ENCODE results near the gene GLYATL1.
"Not testable (repeated sequence)": the region's sequence is repeated elsewhere in the genome, so short reads cannot be mapped to it uniquely, and the experiment has no call there.

The GLYATL1 gene

GRCh38 chr11:58999291-58999680, 60.0 kb downstream of the GLYATL1 start:
- DNase-seq = no peak

- no peak for DNase-seq
These were observed 60.7 kb downstream of the GLYATL1 start for GRCh38 chr11:59000003-59000402.

- DNase-seq = not testable (repeated sequence)
These were observed 62.7 kb downstream of the GLYATL1 start for GRCh38 chr11:59002006-59002405.
